Measurements from ENCODE around the gene GLIS1. TPM values are rescaled to one million over a fixed set of nuclear protein-coding genes. Genes with fewer than 3 reads are reported as not detected.

GLIS1 gene
- total RNA-seq, 2 experiments from 2014 or later: not detected

- H3K9me3 Mint-ChIP-seq: no peaks in the 10 kb centered on the region
- DNase-seq (no peak), ATAC-seq (no peak)
- H3K27ac Mint-ChIP-seq: no peak overlapping the region
- TF ChIP-seq CTCF (IDR thresholded peaks at IDR 0.05): no peak
- H3K4me3 Mint-ChIP-seq: no peak overlapping the region
- no peaks in the 10 kb centered on the region for H3K36me3 Mint-ChIP-seq (ENCODE audit: low read depth)
- H3K27me3 Mint-ChIP-seq: no peaks in the 10 kb centered on the region
- no peaks in the 10 kb centered on the region for H3K4me1 Mint-ChIP-seq (ENCODE audit: low read depth)
- POLR2A ChIA-PET: no interaction called here
- intact Hi-C loops (cut with micrococcal nuclease): no loop called here
- CTCF ChIA-PET: no interaction called here
These were observed 216.9 kb downstream of the GLIS1 start for GRCh38 chr1:53521924-53522552.

GRCh38 chr1:53520481-53520880, 218.5 kb downstream of the GLIS1 start:
- no peaks in the 10 kb centered on the region for H3K9me3 Mint-ChIP-seq
- ATAC-seq: no peak
- intact Hi-C loops (cut with micrococcal nuclease): no loop called here
- no peak overlapping the region for H3K27ac Mint-ChIP-seq
- H3K27me3 Mint-ChIP-seq: no peaks in the 10 kb centered on the region
- DNase-seq: no peak
- no peaks in the 10 kb centered on the region for H3K4me1 Mint-ChIP-seq (ENCODE audit: low read depth)
- ChIA-PET CTCF (no interaction called here), POLR2A (no interaction called here)
- no peak overlapping the region for H3K4me3 Mint-ChIP-seq
- no peaks in the 10 kb centered on the region for H3K36me3 Mint-ChIP-seq (ENCODE audit: low read depth)
- TF ChIP-seq CTCF (IDR thresholded peaks at IDR 0.05): no peak

- H3K27ac Mint-ChIP-seq: no peak overlapping the region
- no peak for TF ChIP-seq CTCF (IDR thresholded peaks at IDR 0.05)
- ATAC-seq: no peak
- intact Hi-C loops (cut with micrococcal nuclease): no loop called here
- no peaks in the 10 kb centered on the region for H3K4me1 Mint-ChIP-seq (ENCODE audit: low read depth)
- no peak for DNase-seq
- H3K4me3 Mint-ChIP-seq: no peak overlapping the region
- ChIA-PET POLR2A (no interaction called here), CTCF (interaction anchor here (0.5 kb wide), 1 partner anchor 269 kb away, joined by 3 read pairs; no protein-coding TSS in a partner anchor)
- no peaks in the 10 kb centered on the region for H3K27me3 Mint-ChIP-seq
- no peaks in the 10 kb centered on the region for H3K9me3 Mint-ChIP-seq
- H3K36me3 Mint-ChIP-seq (ENCODE audit: low read depth): no peaks in the 10 kb centered on the region
These were observed 219.5 kb downstream of the GLIS1 start for GRCh38 chr1:53519421-53519820.

DNA sequence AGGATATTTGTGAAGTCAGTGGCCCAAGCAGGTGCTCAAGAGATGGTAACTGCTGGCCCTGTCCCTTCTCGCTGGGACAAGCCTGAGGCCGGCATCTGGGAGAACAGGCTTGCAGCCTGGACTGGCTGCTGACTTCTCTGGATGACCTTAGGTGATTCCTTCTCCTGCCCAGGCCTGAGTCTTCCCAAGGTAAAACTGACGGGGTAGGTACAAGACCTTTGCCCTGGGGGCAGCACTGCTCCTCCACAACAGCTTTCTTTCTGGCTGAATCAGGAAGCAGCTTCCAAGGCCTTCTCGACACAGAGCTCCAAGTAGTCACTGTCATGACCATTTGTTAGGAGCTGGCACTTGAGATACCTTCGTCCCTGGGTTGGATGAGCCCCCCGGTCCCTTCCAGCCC, 220.2 kb downstream of the GLIS1 start:
- intact Hi-C loops (cut with micrococcal nuclease): no loop called here
- Mint-ChIP-seq H3K27ac (no peak overlapping the region), H3K27me3 (no peaks in the 10 kb centered on the region), H3K4me3 (no peak overlapping the region), H3K36me3 (ENCODE audit: low read depth) (no peaks in the 10 kb centered on the region), H3K9me3 (no peaks in the 10 kb centered on the region), H3K4me1 (ENCODE audit: low read depth) (no peaks in the 10 kb centered on the region)
- POLR2A ChIA-PET: no interaction called here
- TF ChIP-seq CTCF (IDR thresholded peaks at IDR 0.05): no peak
- ATAC-seq (no peak), DNase-seq (no peak)
- CTCF ChIA-PET: interaction anchor here (0.5 to 1.2 kb wide), 2 partner anchors 33 to 270 kb away, joined by 3 to 4 read pairs; no protein-coding TSS in a partner anchor

GRCh38 chr1:53517821-53518352, 221.1 kb downstream of the GLIS1 start:
- ChIA-PET POLR2A (no interaction called here), CTCF (interaction anchor here (1.2 kb wide), 1 partner anchor 32 kb away, joined by 4 read pairs; no protein-coding TSS in a partner anchor)
- H3K27me3 Mint-ChIP-seq: no peaks in the 10 kb centered on the region
- no peaks in the 10 kb centered on the region for H3K4me1 Mint-ChIP-seq (ENCODE audit: low read depth)
- intact Hi-C loops (cut with micrococcal nuclease): no loop called here
- no peak overlapping the region for H3K4me3 Mint-ChIP-seq
- ATAC-seq (no peak), DNase-seq (no peak)
- TF ChIP-seq CTCF (IDR thresholded peaks at IDR 0.05): no peak
- H3K9me3 Mint-ChIP-seq: no peaks in the 10 kb centered on the region
- H3K36me3 Mint-ChIP-seq (ENCODE audit: low read depth): no peaks in the 10 kb centered on the region
- H3K27ac Mint-ChIP-seq: no peak overlapping the region

All from activated CD8-positive, alpha-beta T cell treated with anti-CD3 and anti-CD28 coated beads for 36 hours (primary cell).